ENCODE measurements around the gene SLC6A19. TPM values are rescaled to one million over a fixed set of nuclear protein-coding genes. Genes with fewer than 3 reads are reported as not detected.
A peak's percentile ranks its signal among the peaks of the same experiment; 100 is the strongest.

The SLC6A19 gene
- total and polyA plus RNA-seq, 12 donors = 0.11 TPM; not detected in 11

- ATAC-seq (no peak), DNase-seq (no peak)
- Histone ChIP-seq H3K4me3 (no peak overlapping the region), H3K4me1 (peaks cover 0 to 13% (median 6%) of the 10 kb centered on the region in 9 donors), H3K27me3 (peaks cover 0 to 6% (median 0%) of the 10 kb centered on the region in 7 donors), H3K36me3 (no peaks in the 10 kb centered on the region), H3K27ac (no peak overlapping the region), H3K9me3 (no peaks in the 10 kb centered on the region)
- whole genome bisulfite sequencing, 2 donors = 90 to 93% methylated on average over 22 of the region's 22 CpGs
- intact Hi-C loops (cut with DNase I) = loop anchor here in 4 of 10 donors (5.0 to 10.0 kb wide), 3 partner anchors 248 to 482 kb away; no protein-coding TSS in a partner anchor
- TF ChIP-seq CTCF (IDR thresholded peaks at IDR 0.05) = no peak
These were observed 28.6 kb upstream of the SLC6A19 start for GRCh38 chr5:1172670-1173404.

- Histone ChIP-seq H3K27me3 (peaks cover 0 to 5% (median 0%) of the 10 kb centered on the region in 7 donors), H3K4me3 (no peak overlapping the region), H3K27ac (peak overlapping the region in 1 of 10 donors; percentile 31), H3K36me3 (no peaks in the 10 kb centered on the region), H3K9me3 (no peaks in the 10 kb centered on the region), H3K4me1 (peaks cover 0 to 6% (median 0%) of the 10 kb centered on the region in 9 donors)
- intact Hi-C loops (cut with DNase I) = loop anchor here in 6 of 10 donors (1.0 to 10.0 kb wide), 4 partner anchors 249 to 481 kb away; no protein-coding TSS in a partner anchor
- ATAC-seq = peak in 1 of 8 donors; percentile 14
- no peak for DNase-seq
- no peak for TF ChIP-seq CTCF (IDR thresholded peaks at IDR 0.05)
- WGBS, 2 donors = 88 to 91% methylated on average over 21 of the region's 21 CpGs
These were observed 27.8 kb upstream of the SLC6A19 start for GRCh38 chr5:1173485-1174070.

- peak; percentile 57 to 83 (median 69) for ATAC-seq
- Histone ChIP-seq H3K9me3 (no peaks in the 10 kb centered on the region), H3K27me3 (peaks cover 0 to 5% (median 0%) of the 10 kb centered on the region in 7 donors), H3K27ac (peak overlapping the region in 1 of 10 donors; percentile 31), H3K4me3 (no peak overlapping the region), H3K36me3 (no peaks in the 10 kb centered on the region), H3K4me1 (peaks cover 0 to 5% (median 0%) of the 10 kb centered on the region in 9 donors)
- WGBS, 2 donors = 38 to 40% methylated on average over 27 of the region's 27 CpGs
- intact Hi-C loops (cut with DNase I) = loop anchor here in 6 of 10 donors (1.0 to 10.0 kb wide), 4 partner anchors 250 to 480 kb away; no protein-coding TSS in a partner anchor
- peak; percentile 58 to 85 (median 80) for TF ChIP-seq CTCF (IDR thresholded peaks at IDR 0.05)
- peak; percentile 61 to 68 for DNase-seq
These were observed 27.1 kb upstream of the SLC6A19 start for GRCh38 chr5:1174122-1174936.

GRCh38 chr5:1175015-1175414 is 26.4 kb upstream of the SLC6A19 start:
- no peak overlapping the region for H3K27ac ChIP-seq
- 86 to 93% methylated on average over 8 of the region's 8 CpGs for WGBS, 2 donors
- DNase-seq = no peak
- TF ChIP-seq CTCF (IDR thresholded peaks at IDR 0.05) = no peak
- intact Hi-C loops (cut with DNase I) = loop anchor here in 2 of 10 donors (5.0 to 10.0 kb wide), 3 partner anchors 250 to 480 kb away; no protein-coding TSS in a partner anchor
- no peak for ATAC-seq
- H3K27me3 ChIP-seq = peaks cover 0 to under 1% (median 0%) of the 10 kb centered on the region in 7 donors
- no peaks in the 10 kb centered on the region for H3K9me3 ChIP-seq
- peaks cover 0 to 5% (median 0%) of the 10 kb centered on the region in 9 donors for H3K4me1 ChIP-seq
- no peak overlapping the region for H3K4me3 ChIP-seq
- no peaks in the 10 kb centered on the region for H3K36me3 ChIP-seq
